Suprapubic skin (tissue), 4 donors: ENCODE results near the gene RASAL3.

Experiments used
- CTCF ChIP-seq, 2 donors: fragments of 200-600 bp in 1 of 2; fragments of 450-650 bp in 1 of 2; sonication (generic) in 1 of 2; IDR thresholded peaks; one replicate each; pipeline ENCODE4 v1.5.1; 2016 to 2019; ENCODE audit warnings: antibody characterized with exemption in 2 of 2, mild to moderate bottlenecking in 1 of 2, moderate library complexity in 1 of 2
- EP300 ChIP-seq: sonication (generic); formaldehyde crosslinking; IDR thresholded peaks from one replicate; pipeline ENCODE4 v1.6.1; 2017; ENCODE audit warnings: antibody characterized with exemption
- POLR2A ChIP-seq, 2 donors: fragments of 450-650 bp; IDR thresholded peaks; one replicate each; pipeline ENCODE4 v1.6.1; 2017; ENCODE audit warnings: antibody characterized with exemption in 2 of 2, mild to moderate bottlenecking in 2 of 2, moderate library complexity in 2 of 2
- POLR2AphosphoS5 ChIP-seq, 3 donors: sonication (generic); formaldehyde crosslinking; IDR thresholded peaks; one replicate each; pipeline ENCODE4 v1.6.1; 2017; ENCODE audit warnings: antibody characterized with exemption in 3 of 3

GRCh38 chr19:15427350-15427700, 37.0 kb downstream of the RASAL3 start:
- no peak for TF ChIP-seq CTCF (IDR thresholded peaks at IDR 0.05)
- no peak for TF ChIP-seq POLR2A (IDR thresholded peaks at IDR 0.05)
- TF ChIP-seq EP300: no peak
- no peak for TF ChIP-seq POLR2AphosphoS5 (IDR thresholded peaks at IDR 0.05)
